Eye (tissue), 1 donor: ENCODE measurements around the gene DUSP16.
"Not testable (repeated sequence)": the region's sequence is repeated elsewhere in the genome, so short reads cannot be mapped to it uniquely, and the experiment has no call there.

Experiments used
- DNase-seq: peaks from one replicate; pipeline ENCODE4 v3.0.0-alpha.2; 2015

DUSP16 gene

DNA sequence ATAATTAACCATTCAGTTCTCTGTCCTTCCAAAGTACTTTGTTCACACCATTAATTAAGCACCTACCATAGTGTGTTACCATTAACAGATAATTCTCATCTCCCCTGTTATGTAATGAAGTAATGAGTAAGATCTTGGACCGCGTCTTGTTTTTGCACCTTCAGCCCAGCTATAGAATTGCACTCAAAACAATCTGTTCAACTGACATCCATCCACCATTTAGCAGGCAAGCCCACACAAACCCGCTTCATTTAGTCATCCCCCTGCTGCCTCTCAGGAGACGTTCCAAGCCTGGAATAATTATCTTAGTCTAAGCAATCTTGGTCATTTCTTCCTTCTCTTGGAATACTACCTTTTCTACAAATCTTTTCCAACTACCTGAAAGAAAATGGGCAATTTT is 74.4 kb downstream of the DUSP16 start:
- no peak for DNase-seq

GRCh38 chr12:12487490-12487889 is 75.2 kb downstream of the DUSP16 start:
- DNase-seq = no peak

DNA sequence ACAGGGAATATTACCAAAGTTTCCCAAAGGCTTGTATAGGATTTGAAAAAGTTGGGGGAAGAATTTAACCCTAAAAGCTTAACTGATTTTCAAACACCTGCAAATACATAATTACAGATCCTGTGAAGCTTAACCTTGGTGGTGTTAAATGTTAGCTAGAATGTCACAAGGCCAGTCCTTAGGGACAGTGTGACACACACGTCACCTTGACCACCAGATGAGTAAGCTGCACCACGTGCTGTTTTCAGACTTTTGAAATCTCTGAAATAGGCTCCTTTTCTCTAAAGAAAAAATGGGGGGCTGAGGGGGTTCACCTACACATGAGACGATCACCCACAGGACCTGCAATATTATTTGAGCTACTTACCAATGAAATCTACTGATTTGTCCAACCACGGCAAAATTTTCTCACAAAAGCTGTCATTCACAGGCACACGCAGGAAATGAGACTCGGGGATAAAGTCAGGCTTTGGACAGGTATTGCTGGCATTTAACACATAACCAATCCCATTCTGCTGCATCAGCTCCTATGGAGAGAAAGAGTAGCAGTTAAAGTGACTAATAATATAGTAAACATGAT is 75.9 kb downstream of the DUSP16 start:
- DNase-seq = no peak

- no peak for DNase-seq
Observed at GRCh38 chr12:12483438-12483837, 79.2 kb downstream of the DUSP16 start.

DNA sequence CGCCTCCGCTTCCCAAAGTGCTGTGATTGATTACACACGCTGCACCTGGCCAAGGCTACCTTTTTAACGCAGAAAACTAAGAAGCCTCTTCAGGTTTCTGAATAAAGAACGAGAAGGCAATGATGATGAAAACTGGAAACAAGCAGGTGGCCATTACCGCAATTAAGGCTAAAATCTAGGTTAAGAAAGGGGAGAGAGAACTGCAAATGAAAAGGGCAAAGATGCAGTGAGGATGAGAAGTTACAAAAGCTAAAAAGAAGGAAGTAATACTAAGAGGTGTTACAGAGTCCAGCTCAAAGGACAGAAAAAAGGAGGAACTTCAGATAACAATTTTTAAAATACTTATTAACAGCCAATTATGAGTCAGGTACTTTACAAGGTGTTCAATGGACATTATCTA is 79.7 kb downstream of the DUSP16 start:
- DNase-seq = no peak

GRCh38 chr12:12482150-12482761 is 80.4 kb downstream of the DUSP16 start:
- no peak for DNase-seq

DNA sequence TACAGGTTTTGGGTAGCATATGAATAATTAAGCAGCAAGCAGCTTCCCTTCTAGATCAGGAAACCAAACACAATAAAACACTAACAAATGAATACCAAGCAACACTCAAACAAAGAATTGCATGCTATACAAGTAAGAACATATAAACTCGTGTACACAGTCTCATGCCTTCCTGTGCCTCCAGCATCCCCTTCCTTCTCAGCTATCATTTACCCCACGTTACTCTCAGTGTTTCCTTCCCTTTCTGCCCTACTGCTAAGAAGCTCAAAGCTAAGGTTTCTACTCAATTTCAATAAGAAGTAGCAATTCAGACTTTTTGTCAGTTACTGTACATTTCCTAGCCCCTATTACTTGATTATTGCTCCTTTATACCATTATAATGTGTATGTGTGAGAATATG is 81.0 kb downstream of the DUSP16 start:
- no peak for DNase-seq

- no peak for DNase-seq
Observed at GRCh38 chr12:12480074-12480473, 82.6 kb downstream of the DUSP16 start.

DNA sequence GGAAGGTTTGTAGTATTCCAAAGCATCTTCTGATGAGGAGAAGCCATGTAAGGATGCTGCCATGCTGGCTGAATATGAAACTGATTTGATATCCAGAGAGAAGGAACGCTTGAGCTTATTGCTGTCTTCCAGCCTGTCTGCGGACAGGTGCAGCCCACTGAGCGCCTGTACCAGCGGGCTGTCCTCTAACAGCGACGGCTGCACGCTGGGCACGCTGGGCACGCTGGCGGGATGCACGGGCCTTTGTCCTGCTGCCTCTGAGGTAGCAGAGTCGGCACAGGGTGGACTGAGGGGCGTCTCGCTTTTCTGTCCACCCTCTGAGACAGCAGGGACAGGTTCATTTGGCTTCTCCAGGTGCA is 85.2 kb downstream of the DUSP16 start:
- DNase-seq = no peak

DNA sequence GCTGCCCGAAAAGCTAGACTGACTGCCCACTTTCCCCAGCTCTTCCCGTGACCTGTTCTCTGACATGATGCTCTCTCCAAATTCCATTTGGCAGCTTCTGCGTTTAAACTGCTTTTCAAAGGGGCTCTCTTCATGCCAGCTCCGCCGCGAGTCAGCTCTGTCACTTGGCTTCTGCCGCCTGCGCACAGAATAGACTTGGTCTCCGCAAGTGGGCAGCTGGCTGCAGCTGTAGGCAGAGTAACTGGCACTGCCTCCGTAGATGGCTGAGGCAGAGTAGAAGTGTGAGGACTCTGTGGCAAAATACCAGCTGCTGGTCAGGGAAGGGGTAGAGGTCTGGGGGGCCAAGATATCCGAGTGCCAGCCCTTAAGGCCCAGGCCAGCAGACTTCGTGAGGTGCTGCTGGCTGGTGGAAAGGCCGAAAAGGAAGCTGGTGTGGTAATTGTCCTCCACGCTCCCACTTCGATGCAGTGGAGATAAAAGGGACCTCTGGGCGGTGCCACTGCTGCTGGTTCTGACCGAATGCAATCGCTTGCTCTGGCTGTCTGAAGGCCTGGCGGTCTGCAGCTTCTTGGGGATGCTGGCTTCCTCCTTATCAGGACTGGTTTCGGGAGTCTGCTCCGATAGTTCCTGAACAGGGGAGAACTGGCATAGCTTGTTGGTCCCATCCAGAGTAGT is 85.7 kb downstream of the DUSP16 start:
- DNase-seq = no peak

- no peak for DNase-seq
Observed at GRCh38 chr12:12474931-12475795, 87.5 kb downstream of the DUSP16 start.

GRCh38 chr12:12474471-12474928 is 88.2 kb downstream of the DUSP16 start:
- DNase-seq = no peak

DNA sequence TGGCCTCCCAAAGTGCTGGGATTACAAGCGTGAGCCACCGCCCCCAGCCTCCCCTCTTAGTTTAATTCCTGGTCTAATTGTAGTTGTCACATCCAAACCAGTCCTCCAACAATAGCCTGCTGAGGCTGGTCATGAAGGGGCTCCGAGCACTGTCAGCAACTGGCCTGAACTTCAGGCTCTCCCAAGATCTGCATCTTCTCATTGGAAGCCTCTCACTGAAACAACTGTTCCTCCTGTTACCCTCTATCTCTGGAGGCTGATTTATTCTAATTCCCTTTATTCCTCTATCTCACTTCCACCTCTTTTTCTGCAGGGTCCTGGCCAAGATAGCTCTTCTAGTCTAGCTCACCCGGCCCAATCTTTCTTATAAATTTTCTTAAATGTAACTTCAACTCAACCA is 89.4 kb downstream of the DUSP16 start:
- no peak for DNase-seq

GRCh38 chr12:12471982-12472961 is 90.4 kb downstream of the DUSP16 start:
- DNase-seq = not testable (repeated sequence)

- no peak for DNase-seq
Observed at GRCh38 chr12:12470751-12471306, 91.8 kb downstream of the DUSP16 start.

GRCh38 chr12:12469386-12469785 is 93.3 kb downstream of the DUSP16 start:
- no peak for DNase-seq

- no peak for DNase-seq
Observed at GRCh38 chr12:12468575-12468974, 94.1 kb downstream of the DUSP16 start.

GRCh38 chr12:12467688-12468261 is 94.9 kb downstream of the DUSP16 start:
- DNase-seq = peak; percentile 29

GRCh38 chr12:12467264-12467663 is 95.4 kb downstream of the DUSP16 start:
- DNase-seq = no peak

- no peak for DNase-seq
Observed at GRCh38 chr12:12466157-12466556, 96.5 kb downstream of the DUSP16 start.

DNA sequence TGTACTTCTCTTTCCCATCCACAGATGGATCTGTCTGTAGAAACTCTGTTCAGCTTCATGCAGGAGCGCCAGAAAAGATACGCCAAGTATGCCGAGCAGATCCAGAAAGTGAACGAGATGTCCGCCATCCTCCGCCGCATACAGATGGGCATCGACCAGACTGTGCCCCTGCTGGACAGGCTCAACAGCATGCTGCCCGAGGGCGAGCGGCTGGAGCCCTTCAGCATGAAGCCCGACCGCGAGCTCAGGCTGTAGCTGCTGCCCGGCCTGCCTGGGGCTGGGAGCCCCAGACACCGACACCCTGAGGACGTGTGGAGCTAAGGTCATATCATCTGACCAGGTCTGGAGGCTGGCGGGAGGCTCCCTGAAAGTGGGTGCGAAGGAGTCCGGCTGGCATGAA is 97.1 kb downstream of the DUSP16 start:
- DNase-seq = no peak

DNA sequence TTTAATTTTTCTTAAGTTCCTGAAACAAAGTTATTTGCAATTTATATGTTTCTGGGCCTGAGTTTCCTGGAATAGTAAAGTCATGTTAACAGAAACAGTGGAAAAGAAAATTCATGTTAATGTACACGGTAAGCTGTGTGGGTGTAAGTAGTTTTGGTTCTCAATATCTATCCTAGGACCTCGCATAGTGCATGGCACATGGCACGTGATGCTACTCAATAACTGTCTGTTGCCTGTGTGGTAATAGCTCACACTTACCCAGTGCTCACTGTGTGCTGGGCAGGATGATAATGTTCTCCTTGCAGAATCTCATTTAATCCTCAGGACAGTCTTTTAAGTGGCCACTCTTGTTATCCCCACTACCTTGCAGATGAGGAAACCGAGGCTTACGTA is 100.7 kb downstream of the DUSP16 start:
- no peak for DNase-seq
